RWPE2 (cell line): ENCODE data around the gene FAM32A.

ENCODE experiments used
- ATAC-seq: fragments of 200-7000 bp; cut with Tn5 transposase; 3 replicates; pipeline ENCODE4 v1.9.1; 2021; ENCODE audit warnings: low read depth
- DNase-seq: peaks from one replicate; pipeline ENCODE4 v3.0.0-alpha.2; 2020; ENCODE audit warnings: low spot score
- H3K27ac ChIP-seq: fragments of 450-650 bp; 2 replicates; pipeline ENCODE4 v1.5.1; 2017; ENCODE audit warnings: mild to moderate bottlenecking; ENCODE audit not compliant: poor library complexity, severe bottlenecking
- H3K27me3 ChIP-seq: fragments of 250-450 bp; sonication (Bioruptor Pico); 2 replicates; pipeline ENCODE4 v1.5.1; 2021; ENCODE audit warnings: mild to moderate bottlenecking, moderate library complexity; ENCODE audit not compliant: insufficient read depth, poor library complexity, severe bottlenecking
- H3K36me3 ChIP-seq: fragments of 250-450 bp; sonication (Bioruptor Pico); 2 replicates; pipeline ENCODE4 v1.5.1; 2020; ENCODE audit warnings: low read depth, mild to moderate bottlenecking, moderate library complexity
- H3K4me1 ChIP-seq: fragments of 250-450 bp; sonication (Bioruptor Pico); 2 replicates; pipeline ENCODE4 v1.5.1; 2021; ENCODE audit warnings: mild to moderate bottlenecking, moderate library complexity; ENCODE audit not compliant: insufficient read depth, poor library complexity, severe bottlenecking
- H3K4me3 ChIP-seq: fragments of 250-450 bp; sonication (Bioruptor Pico); 2 replicates; pipeline ENCODE4 v1.5.1; 2021; ENCODE audit warnings: mild to moderate bottlenecking, moderate library complexity; ENCODE audit not compliant: severe bottlenecking
- H3K9me3 ChIP-seq: fragments of 250-450 bp; sonication (Bioruptor Pico); 2 replicates; pipeline ENCODE4 v1.5.1; 2021; ENCODE audit warnings: mild to moderate bottlenecking, moderate library complexity; ENCODE audit not compliant: severe bottlenecking
- CTCF ChIP-seq: fragments of 450-650 bp; IDR thresholded peaks from one replicate; pipeline ENCODE4 v1.5.1; 2017; ENCODE audit warnings: mild to moderate bottlenecking, moderate library complexity; ENCODE audit not compliant: poor library complexity, severe bottlenecking

FAM32A gene

GRCh38 chr19:16161840-16162239 lies 23.4 kb upstream of the FAM32A start:
- no peak for TF ChIP-seq CTCF
- DNase-seq, result no peak
- H3K4me1 ChIP-seq, result peaks cover 15% of the 10 kb centered on the region
- H3K36me3 ChIP-seq, result no peaks in the 10 kb centered on the region
- ATAC-seq, result peak; percentile 84
- H3K27me3 ChIP-seq, result no peaks in the 10 kb centered on the region
- H3K4me3 ChIP-seq, result no peak overlapping the region
- no peaks in the 10 kb centered on the region for H3K9me3 ChIP-seq
- H3K27ac ChIP-seq, result peak overlapping the region; percentile 81

GRCh38 chr19:16164222-16164890 lies 20.9 kb upstream of the FAM32A start:
- no peak for DNase-seq
- ATAC-seq, result no peak
- Histone ChIP-seq H3K27me3 (no peaks in the 10 kb centered on the region), H3K4me3 (no peak overlapping the region), H3K4me1 (peaks cover 15% of the 10 kb centered on the region), H3K9me3 (no peaks in the 10 kb centered on the region), H3K36me3 (no peaks in the 10 kb centered on the region), H3K27ac (no peak overlapping the region)
- no peak for TF ChIP-seq CTCF

- Histone ChIP-seq H3K36me3 (no peaks in the 10 kb centered on the region), H3K9me3 (no peaks in the 10 kb centered on the region), H3K4me3 (no peak overlapping the region), H3K4me1 (peaks cover 5% of the 10 kb centered on the region), H3K27ac (no peak overlapping the region), H3K27me3 (no peaks in the 10 kb centered on the region)
- DNase-seq (no peak), ATAC-seq (no peak)
- TF ChIP-seq CTCF, result no peak
Observed at GRCh38 chr19:16166417-16166816, 18.8 kb upstream of the FAM32A start.

GRCh38 chr19:16167055-16167454 lies 18.2 kb upstream of the FAM32A start:
- no peak for TF ChIP-seq CTCF
- ATAC-seq, result no peak
- H3K9me3 ChIP-seq, result no peaks in the 10 kb centered on the region
- peaks cover 3% of the 10 kb centered on the region for H3K4me1 ChIP-seq
- no peak overlapping the region for H3K4me3 ChIP-seq
- DNase-seq, result no peak
- no peak overlapping the region for H3K27ac ChIP-seq
- H3K36me3 ChIP-seq, result no peaks in the 10 kb centered on the region
- H3K27me3 ChIP-seq, result no peaks in the 10 kb centered on the region

GRCh38 chr19:16168465-16169081 lies 16.6 kb upstream of the FAM32A start:
- Histone ChIP-seq H3K4me3 (no peak overlapping the region), H3K36me3 (no peaks in the 10 kb centered on the region), H3K27ac (no peak overlapping the region)

More at GRCh38 chr19:16168465-16169081, 16.6 kb upstream of the FAM32A start:
- no peak for ATAC-seq
- no peaks in the 10 kb centered on the region for H3K9me3 ChIP-seq
- peaks cover 7% of the 10 kb centered on the region for H3K4me1 ChIP-seq
- no peak for TF ChIP-seq CTCF
- DNase-seq, result no peak
- H3K27me3 ChIP-seq, result no peaks in the 10 kb centered on the region
